Stomach (tissue), 4 donors: ENCODE results near the gene UGT1A6.

Experiments used
- POLR2A ChIP-seq, 4 donors: fragments of 450-650 bp; IDR thresholded peaks; one replicate each; pipeline ENCODE4 v1.6.1; 2016; ENCODE audit warnings: antibody characterized with exemption in 4 of 4, control low read depth in 2 of 4, mild to moderate bottlenecking in 1 of 4, moderate library complexity in 1 of 4
- TF ChIP-seq, protein P1 (sequence below), 7 experiments: fragments of 450-650 bp in 4 of 7; fragments of 200-600 bp in 3 of 7; sonication (generic) in 3 of 7; IDR thresholded peaks; one replicate each; pipeline ENCODE4 v1.5.1; 2016 to 2019; ENCODE audit warnings: antibody characterized with exemption in 7 of 7, control low read depth in 2 of 7, mild to moderate bottlenecking in 1 of 7

DNA sequence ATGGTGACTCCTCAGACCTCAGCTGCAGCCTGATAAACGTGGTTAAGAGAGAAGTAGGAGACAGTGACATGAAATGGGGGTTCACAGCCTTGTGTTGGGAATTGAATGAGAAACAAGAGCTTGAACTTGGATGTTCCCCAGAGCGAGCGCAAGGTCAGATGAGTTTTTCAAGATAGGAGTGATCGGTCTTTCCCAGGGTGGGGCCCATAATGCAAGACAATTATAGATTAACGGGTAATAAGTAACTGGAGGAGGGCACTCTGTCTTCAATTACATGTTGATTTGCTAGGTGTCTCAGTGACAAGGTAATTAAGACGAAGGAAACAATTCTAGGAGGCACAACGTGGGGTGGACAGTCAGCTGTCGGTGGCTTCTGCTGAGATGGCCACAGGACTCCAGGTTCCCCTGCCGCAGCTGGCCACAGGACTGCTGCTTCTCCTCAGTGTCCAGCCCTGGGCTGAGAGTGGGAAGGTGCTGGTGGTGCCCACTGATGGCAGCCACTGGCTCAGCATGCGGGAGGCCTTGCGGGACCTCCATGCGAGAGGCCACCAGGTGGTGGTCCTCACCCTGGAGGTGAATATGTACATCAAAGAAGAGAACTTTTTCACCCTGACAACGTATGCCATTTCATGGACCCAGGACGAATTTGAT, 20.0 kb downstream of the UGT1A6 start, which contains the start of gene UGT1A5:
- TF ChIP-seq, protein P1, sequence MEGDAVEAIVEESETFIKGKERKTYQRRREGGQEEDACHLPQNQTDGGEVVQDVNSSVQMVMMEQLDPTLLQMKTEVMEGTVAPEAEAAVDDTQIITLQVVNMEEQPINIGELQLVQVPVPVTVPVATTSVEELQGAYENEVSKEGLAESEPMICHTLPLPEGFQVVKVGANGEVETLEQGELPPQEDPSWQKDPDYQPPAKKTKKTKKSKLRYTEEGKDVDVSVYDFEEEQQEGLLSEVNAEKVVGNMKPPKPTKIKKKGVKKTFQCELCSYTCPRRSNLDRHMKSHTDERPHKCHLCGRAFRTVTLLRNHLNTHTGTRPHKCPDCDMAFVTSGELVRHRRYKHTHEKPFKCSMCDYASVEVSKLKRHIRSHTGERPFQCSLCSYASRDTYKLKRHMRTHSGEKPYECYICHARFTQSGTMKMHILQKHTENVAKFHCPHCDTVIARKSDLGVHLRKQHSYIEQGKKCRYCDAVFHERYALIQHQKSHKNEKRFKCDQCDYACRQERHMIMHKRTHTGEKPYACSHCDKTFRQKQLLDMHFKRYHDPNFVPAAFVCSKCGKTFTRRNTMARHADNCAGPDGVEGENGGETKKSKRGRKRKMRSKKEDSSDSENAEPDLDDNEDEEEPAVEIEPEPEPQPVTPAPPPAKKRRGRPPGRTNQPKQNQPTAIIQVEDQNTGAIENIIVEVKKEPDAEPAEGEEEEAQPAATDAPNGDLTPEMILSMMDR (IDR thresholded peaks at IDR 0.05) = no peak
- TF ChIP-seq POLR2A (IDR thresholded peaks at IDR 0.05) = no peak
